BLaER1 (cell line): ENCODE results near the gene KRT84.
A peak's percentile ranks its signal among the peaks of the same experiment; 100 is the strongest.

Experiments
- H3K27ac ChIP-seq: shearing (Covaris generic); formaldehyde crosslinking; 2 replicates; pipeline ENCODE4 v1.8.1; 2022
- H3K27me3 ChIP-seq: shearing (Covaris generic); formaldehyde crosslinking; 2 replicates; pipeline ENCODE4 v1.8.1; 2022
- H3K36me3 ChIP-seq: shearing (Covaris generic); formaldehyde crosslinking; 2 replicates; pipeline ENCODE4 v1.8.1; 2022
- H3K4me1 ChIP-seq: shearing (Covaris generic); formaldehyde crosslinking; 2 replicates; pipeline ENCODE4 v1.8.1; 2022
- H3K4me2 ChIP-seq: shearing (Covaris generic); formaldehyde crosslinking; 2 replicates; pipeline ENCODE4 v1.8.1; 2022
- H3K4me3 ChIP-seq: shearing (Covaris generic); formaldehyde crosslinking; 2 replicates; pipeline ENCODE4 v1.8.1; 2022
- H3K9ac ChIP-seq: shearing (Covaris generic); formaldehyde crosslinking; 2 replicates; pipeline ENCODE4 v1.8.1; 2022
- H3K9me3 ChIP-seq: shearing (Covaris generic); formaldehyde crosslinking; 2 replicates; pipeline ENCODE4 v1.8.1; 2022
- H4K20me1 ChIP-seq: shearing (Covaris generic); formaldehyde crosslinking; 2 replicates; pipeline ENCODE4 v1.8.1; 2022
- Cebpa-rat ChIP-seq: shearing (Covaris generic); IDR thresholded peaks from 2 replicates; pipeline ENCODE4 v1.8.1; 2022

KRT84 gene

GRCh38 chr12:52389313-52390207, 4.1 kb upstream of the KRT84 start:
- no peak overlapping the region for H3K9ac ChIP-seq
- peaks cover 21% of the 10 kb centered on the region for H3K4me1 ChIP-seq
- no peak overlapping the region for H3K4me2 ChIP-seq
- H3K27ac ChIP-seq = no peak overlapping the region
- H3K36me3 ChIP-seq = no peaks in the 10 kb centered on the region
- no peak for TF ChIP-seq Cebpa-rat
- H3K4me3 ChIP-seq = no peak overlapping the region
- H3K9me3 ChIP-seq = no peaks in the 10 kb centered on the region
- no peaks in the 10 kb centered on the region for H3K27me3 ChIP-seq
- no peaks in the 10 kb centered on the region for H4K20me1 ChIP-seq

DNA sequence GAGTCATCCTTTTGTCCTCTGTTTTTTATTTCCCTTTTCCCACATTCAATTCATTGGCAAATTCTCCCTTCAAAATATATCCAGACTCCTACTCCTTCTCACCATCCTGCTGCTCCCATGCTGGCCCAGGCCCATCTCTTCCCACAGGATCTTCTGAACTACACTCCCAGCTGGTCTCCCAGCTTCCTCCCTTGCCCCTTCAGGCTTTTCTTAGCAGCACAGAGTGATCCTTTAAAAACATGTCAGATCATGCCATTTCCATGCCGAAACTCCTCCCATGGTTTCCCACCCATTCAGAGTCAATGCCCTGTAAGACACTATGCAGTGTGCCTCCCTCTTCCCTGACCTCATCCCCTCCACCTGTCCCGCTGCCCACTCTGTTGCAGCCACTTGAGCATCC, 2.4 kb upstream of the KRT84 start:
- Histone ChIP-seq H3K4me2 (no peak overlapping the region), H3K4me3 (no peak overlapping the region), H3K27ac (no peak overlapping the region), H4K20me1 (no peaks in the 10 kb centered on the region), H3K27me3 (no peaks in the 10 kb centered on the region), H3K4me1 (peaks cover 17% of the 10 kb centered on the region), H3K9ac (no peak overlapping the region), H3K36me3 (no peaks in the 10 kb centered on the region), H3K9me3 (no peaks in the 10 kb centered on the region)
- no peak for TF ChIP-seq Cebpa-rat

- Histone ChIP-seq H3K27me3 (no peaks in the 10 kb centered on the region), H3K9me3 (no peaks in the 10 kb centered on the region), H3K9ac (no peak overlapping the region), H4K20me1 (no peaks in the 10 kb centered on the region), H3K27ac (no peak overlapping the region), H3K4me1 (no peaks in the 10 kb centered on the region), H3K4me3 (no peak overlapping the region), H3K4me2 (no peak overlapping the region), H3K36me3 (no peaks in the 10 kb centered on the region)
- TF ChIP-seq Cebpa-rat = no peak
These were observed 2.1 kb downstream of the KRT84 start for GRCh38 chr12:52383331-52383730.

DNA sequence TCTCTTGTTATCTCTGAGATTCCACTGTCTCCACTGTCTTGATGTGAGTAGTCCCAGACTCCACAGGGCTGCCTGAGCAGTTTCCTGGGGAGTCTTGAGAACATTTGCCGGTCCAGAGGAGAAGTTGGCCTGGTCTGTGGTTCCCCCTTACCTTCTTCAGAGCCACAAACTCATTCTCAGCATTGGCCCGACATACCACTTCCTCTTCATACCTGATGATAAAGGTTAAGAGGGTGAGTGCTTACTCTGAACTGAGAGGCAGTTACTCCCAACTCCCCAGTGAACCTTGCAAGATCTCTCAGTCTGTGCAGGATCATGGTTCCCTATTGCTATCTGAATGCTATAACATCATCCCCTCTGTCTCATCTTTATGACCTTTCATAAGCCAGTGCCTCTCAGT, 2.6 kb downstream of the KRT84 start:
- H3K27me3 ChIP-seq = no peaks in the 10 kb centered on the region

DNA sequence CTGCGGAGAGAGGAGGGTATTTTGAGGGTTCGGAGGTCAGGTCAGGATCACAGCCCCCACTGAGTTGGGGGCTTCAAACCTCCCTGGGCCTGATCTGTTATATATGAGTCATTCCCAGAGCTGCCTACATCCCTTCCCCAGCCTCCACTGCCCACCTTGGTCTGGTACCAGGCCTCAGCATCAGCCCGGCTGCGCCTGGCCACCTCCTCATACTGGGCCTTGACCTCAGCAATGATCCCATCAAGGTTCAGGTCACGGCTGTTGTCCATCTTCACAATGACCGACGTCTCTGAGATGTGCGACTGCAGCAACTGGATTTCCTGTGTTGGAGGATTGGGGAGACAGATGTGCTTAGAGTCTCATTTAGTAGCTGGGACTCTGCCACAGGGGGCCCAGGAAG, 4.2 kb downstream of the KRT84 start:
- Histone ChIP-seq H3K36me3 (no peaks in the 10 kb centered on the region), H3K9me3 (no peaks in the 10 kb centered on the region), H3K9ac (no peak overlapping the region), H3K4me1 (no peaks in the 10 kb centered on the region), H3K27me3 (no peaks in the 10 kb centered on the region), H3K27ac (no peak overlapping the region), H3K4me2 (no peak overlapping the region), H4K20me1 (no peaks in the 10 kb centered on the region), H3K4me3 (no peak overlapping the region)
- no peak for TF ChIP-seq Cebpa-rat

More for the DNA sequence above, 2.6 kb downstream of the KRT84 start:
- H3K9me3 ChIP-seq = no peaks in the 10 kb centered on the region
- no peaks in the 10 kb centered on the region for H4K20me1 ChIP-seq
- H3K27ac ChIP-seq = no peak overlapping the region
- no peaks in the 10 kb centered on the region for H3K4me1 ChIP-seq
- no peaks in the 10 kb centered on the region for H3K36me3 ChIP-seq
- H3K9ac ChIP-seq = no peak overlapping the region
- H3K4me2 ChIP-seq = no peak overlapping the region
- no peak for TF ChIP-seq Cebpa-rat
- no peak overlapping the region for H3K4me3 ChIP-seq

- no peak overlapping the region for H3K9ac ChIP-seq
- H3K4me3 ChIP-seq = no peak overlapping the region
- TF ChIP-seq Cebpa-rat = no peak
- no peaks in the 10 kb centered on the region for H3K4me1 ChIP-seq
- H3K27ac ChIP-seq = no peak overlapping the region
- H3K36me3 ChIP-seq = no peaks in the 10 kb centered on the region
- H3K4me2 ChIP-seq = no peak overlapping the region
- H3K9me3 ChIP-seq = no peaks in the 10 kb centered on the region
- H3K27me3 ChIP-seq = no peaks in the 10 kb centered on the region
- no peaks in the 10 kb centered on the region for H4K20me1 ChIP-seq
These were observed 5.2 kb downstream of the KRT84 start for GRCh38 chr12:52380271-52380694.

DNA sequence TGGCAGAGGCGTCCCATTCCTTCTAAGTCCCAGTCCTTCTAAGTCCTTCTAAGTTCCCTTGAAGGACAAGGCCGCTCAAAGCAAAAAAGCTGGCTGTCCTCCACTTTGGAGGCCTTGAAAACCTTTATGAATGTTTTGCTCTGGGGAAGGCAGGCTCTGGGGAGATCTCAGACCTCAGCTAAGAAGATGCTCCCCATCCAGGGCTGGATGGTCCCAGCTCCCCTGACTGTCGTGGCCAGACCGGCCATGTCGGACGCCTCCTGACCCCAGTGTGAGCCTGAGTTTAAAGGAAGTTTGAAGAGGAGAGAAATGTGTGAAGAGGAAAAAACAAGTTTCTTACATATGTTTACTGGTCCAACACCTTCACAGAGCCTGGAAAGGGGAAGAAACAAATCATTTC, 5.9 kb downstream of the KRT84 start:
- Histone ChIP-seq H3K4me2 (no peak overlapping the region), H4K20me1 (no peaks in the 10 kb centered on the region), H3K9ac (no peak overlapping the region), H3K27me3 (no peaks in the 10 kb centered on the region), H3K27ac (no peak overlapping the region), H3K4me3 (no peak overlapping the region), H3K36me3 (no peaks in the 10 kb centered on the region), H3K9me3 (no peaks in the 10 kb centered on the region), H3K4me1 (no peaks in the 10 kb centered on the region)
- TF ChIP-seq Cebpa-rat = no peak

DNA sequence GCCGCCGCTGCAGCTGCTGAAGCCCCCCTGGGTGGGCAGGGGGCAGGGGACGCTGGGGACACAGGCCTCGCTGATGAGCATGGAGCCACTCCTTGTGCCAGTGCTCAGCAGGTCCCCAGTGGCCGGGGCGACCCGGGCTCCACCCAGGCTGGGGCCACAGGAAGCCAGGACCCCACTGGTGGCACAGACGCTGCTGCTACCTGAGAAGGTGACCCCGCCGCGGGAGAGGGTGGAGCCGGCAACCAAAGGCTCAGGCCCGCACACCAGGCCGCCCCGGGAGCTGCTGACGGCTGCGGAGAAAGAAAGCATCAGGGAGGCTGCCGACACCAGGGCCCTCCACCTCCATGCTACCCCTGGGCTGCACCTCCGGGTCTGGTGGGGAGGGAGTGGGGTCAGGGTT, 7.4 kb downstream of the KRT84 start:
- H3K27ac ChIP-seq = no peak overlapping the region
- H3K4me1 ChIP-seq = no peaks in the 10 kb centered on the region
- no peak for TF ChIP-seq Cebpa-rat
- no peaks in the 10 kb centered on the region for H3K9me3 ChIP-seq
- H3K27me3 ChIP-seq = no peaks in the 10 kb centered on the region
- no peak overlapping the region for H3K4me3 ChIP-seq
- H3K4me2 ChIP-seq = no peak overlapping the region
- no peaks in the 10 kb centered on the region for H4K20me1 ChIP-seq
- H3K9ac ChIP-seq = no peak overlapping the region
- H3K36me3 ChIP-seq = no peaks in the 10 kb centered on the region

- Histone ChIP-seq H3K4me1 (no peaks in the 10 kb centered on the region; the same call in 1 of the 2 replicates), H3K4me3 (no peak overlapping the region), H4K20me1 (no peaks in the 10 kb centered on the region), H3K27me3 (no peaks in the 10 kb centered on the region), H3K4me2 (no peak overlapping the region), H3K9ac (no peak overlapping the region), H3K27ac (no peak overlapping the region), H3K9me3 (no peaks in the 10 kb centered on the region), H3K36me3 (no peaks in the 10 kb centered on the region)
- no peak for TF ChIP-seq Cebpa-rat
These were observed 8.2 kb downstream of the KRT84 start for GRCh38 chr12:52377266-52377665.

DNA sequence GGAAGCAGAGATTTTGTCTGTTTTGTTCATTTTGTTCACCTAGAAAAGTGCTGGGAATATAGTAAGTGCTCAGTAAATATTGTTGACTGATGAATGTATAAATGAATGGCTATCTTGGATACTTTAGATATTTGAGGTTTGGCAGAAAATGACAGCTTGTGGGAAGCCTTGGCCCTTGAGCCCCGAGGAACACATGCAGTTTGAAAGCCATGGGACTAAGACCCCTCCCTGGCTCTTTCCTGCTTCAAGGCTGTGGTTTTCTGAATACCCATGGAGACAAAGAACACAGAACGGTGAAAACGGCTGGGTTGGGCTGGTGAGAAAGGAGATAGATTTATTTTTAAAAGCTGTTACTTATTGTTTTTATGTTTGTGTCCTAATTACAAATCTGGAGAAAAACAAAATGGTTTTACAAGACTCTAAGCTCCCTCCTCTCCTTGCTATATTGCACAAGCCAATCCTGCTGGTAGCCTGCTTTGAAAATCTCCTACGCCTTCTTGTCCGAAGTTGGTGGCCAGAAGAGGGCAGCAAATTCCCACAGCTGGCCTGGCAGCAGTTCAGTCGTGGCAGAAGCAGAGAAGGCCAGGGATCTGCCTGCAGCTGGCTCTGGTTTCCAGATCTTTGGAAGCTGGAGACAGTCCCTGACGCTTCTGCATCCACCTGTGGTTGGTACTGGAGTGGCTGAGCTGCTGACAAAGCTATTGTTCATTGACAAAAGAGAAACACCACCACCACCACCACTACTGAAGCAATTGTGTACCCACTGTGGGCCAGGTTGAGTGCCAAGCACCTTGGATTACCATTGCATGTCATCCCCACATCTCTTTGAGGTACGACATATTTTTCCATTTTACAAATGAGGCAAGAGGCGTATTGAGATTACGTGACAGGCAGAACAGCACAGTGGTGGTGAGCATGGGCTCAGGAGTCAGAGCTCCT, 13.0 kb downstream of the KRT84 start:
- Histone ChIP-seq H4K20me1 (no peaks in the 10 kb centered on the region), H3K9ac (no peak overlapping the region), H3K4me2 (no peak overlapping the region), H3K4me1 (no peaks in the 10 kb centered on the region; the same call in 1 of the 2 replicates), H3K27ac (no peak overlapping the region), H3K27me3 (no peaks in the 10 kb centered on the region), H3K36me3 (no peaks in the 10 kb centered on the region), H3K4me3 (no peak overlapping the region), H3K9me3 (no peaks in the 10 kb centered on the region)
- TF ChIP-seq Cebpa-rat = peak; percentile 17; the same call in 1 of the 2 replicates
